HepG2 (cell line): ENCODE measurements around the gene LITAFD. TPM values are rescaled to one million over a fixed set of nuclear protein-coding genes. Genes with fewer than 3 reads are reported as not detected.

Experiments used
- BATF2 ChIP-seq: sonication (generic); formaldehyde crosslinking; IDR thresholded peaks from 2 replicates; pipeline ENCODE4 v1.8.0; 2022; ENCODE audit warnings: mild to moderate bottlenecking, missing genetic modification reagents, moderate library complexity
- BRCA1 ChIP-seq: sonication (generic); formaldehyde crosslinking; IDR thresholded peaks from 2 replicates; pipeline ENCODE4 v1.4.0; 2020; ENCODE audit warnings: missing genetic modification reagents
- FOXK1 ChIP-seq: sonication (generic); formaldehyde crosslinking; IDR thresholded peaks from 2 replicates; pipeline ENCODE4 v1.4.0; 2020; ENCODE audit warnings: low read depth, missing genetic modification reagents, borderline replicate concordance
- HINFP ChIP-seq: sonication (generic); formaldehyde crosslinking; IDR thresholded peaks from 2 replicates; pipeline ENCODE4 v1.4.0; 2020; ENCODE audit warnings: low read depth, mild to moderate bottlenecking, missing genetic modification reagents
- HOMEZ ChIP-seq: IDR thresholded peaks from 2 replicates; pipeline ENCODE4 v1.6.1; 2016; ENCODE audit warnings: low read depth
- IRX3 ChIP-seq: sonication (generic); formaldehyde crosslinking; IDR thresholded peaks from 2 replicates; pipeline ENCODE4 v1.8.1; 2023; ENCODE audit warnings: mild to moderate bottlenecking, low read depth, missing genetic modification reagents, borderline replicate concordance
- JUND ChIP-seq: sonication (generic); formaldehyde crosslinking; IDR thresholded peaks from 2 replicates; pipeline ENCODE4 v1.8.0; 2022; ENCODE audit warnings: mild to moderate bottlenecking, missing genetic modification reagents
- NFKBIZ ChIP-seq: IDR thresholded peaks from 2 replicates; pipeline ENCODE4 v1.6.1; 2018; ENCODE audit warnings: missing genetic modification reagents, missing compliant biosample characterization
- RBM39 ChIP-seq: fragments of 200-400 bp; formaldehyde crosslinking; IDR thresholded peaks from one replicate; pipeline ENCODE4 v1.6.1; 2018; ENCODE audit warnings: antibody characterized with exemption, mild to moderate bottlenecking, low read depth, low read length; ENCODE audit not compliant: poor library complexity, severe bottlenecking
- RNF2 ChIP-seq: fragments of 450-650 bp; conservative IDR thresholded peaks from 2 replicates; pipeline ENCODE4 v1.6.1; 2016; ENCODE audit warnings: low read depth
- TAF1 ChIP-seq: sonication (generic); formaldehyde crosslinking; IDR thresholded peaks from 2 replicates; pipeline ENCODE4 v1.4.0; 2020; ENCODE audit warnings: missing genetic modification reagents
- TAF15 ChIP-seq: fragments of 200-400 bp; formaldehyde crosslinking; IDR thresholded peaks from one replicate; pipeline ENCODE4 v1.6.1; 2018; ENCODE audit warnings: mild to moderate bottlenecking, low read depth, low read length; ENCODE audit not compliant: poor library complexity, severe bottlenecking
- TARDBP ChIP-seq: sonication (generic); formaldehyde crosslinking; IDR thresholded peaks from 2 replicates; pipeline ENCODE4 v1.8.0; 2022; ENCODE audit warnings: mild to moderate bottlenecking, missing genetic modification reagents
- THRA ChIP-seq: sonication (generic); formaldehyde crosslinking; IDR thresholded peaks from 2 replicates; pipeline ENCODE4 v1.4.0; 2020; ENCODE audit warnings: missing genetic modification reagents, borderline replicate concordance
- ZBTB39 ChIP-seq: sonication (generic); formaldehyde crosslinking; IDR thresholded peaks from 2 replicates; pipeline ENCODE4 v1.5.0; 2020; ENCODE audit warnings: missing genetic modification reagents
- ZNF263 ChIP-seq: sonication (generic); formaldehyde crosslinking; IDR thresholded peaks from 2 replicates; pipeline ENCODE4 v1.4.0; 2020; ENCODE audit warnings: missing genetic modification reagents
- ZNF274 ChIP-seq: sonication (generic); formaldehyde crosslinking; IDR thresholded peaks from 2 replicates; pipeline ENCODE4 v1.5.1; 2020; ENCODE audit warnings: mild to moderate bottlenecking, missing genetic modification reagents
- ZNF740 ChIP-seq: sonication (generic); formaldehyde crosslinking; IDR thresholded peaks from 2 replicates; pipeline ENCODE4 v1.4.0; 2020; ENCODE audit warnings: missing genetic modification reagents
- ZNF773 ChIP-seq: sonication (generic); formaldehyde crosslinking; IDR thresholded peaks from 2 replicates; pipeline ENCODE4 v1.4.0; 2020; ENCODE audit warnings: missing genetic modification reagents, borderline replicate concordance
- ZNF816 ChIP-seq: sonication (generic); formaldehyde crosslinking; IDR thresholded peaks from 2 replicates; pipeline ENCODE4 v1.8.0; 2022; ENCODE audit warnings: missing genetic modification reagents, mild to moderate bottlenecking, borderline replicate concordance
- ZSCAN12 ChIP-seq: sonication (generic); formaldehyde crosslinking; IDR thresholded peaks from 2 replicates; pipeline ENCODE4 v1.9.0; 2021; ENCODE audit warnings: mild to moderate bottlenecking, missing genetic modification reagents
- polyA plus RNA-seq, 8 experiments: library from polyadenylated mRNA; depleted of rRNA in 3 of 8; stranded (reverse) in 7 of 8; unstranded in 1 of 8; fragments of >200 nt; fragmentation: Illumina TruSeq in 4 of 8; extraction: Trizol in 4 of 8; gene quantifications; 2 replicates each; pipeline versions ENCODE4 v1.2.1 to v1.2.3, GENCODE V29; 2011 to 2016; ENCODE audit warnings: low read depth in 4 of 8, missing spikeins in 1 of 8, mixed read lengths in 1 of 8; ENCODE audit not compliant: insufficient read depth in 1 of 8
- total RNA-seq, 5 experiments: library from RNA; depleted of rRNA; stranded (reverse); fragments of >200 nt; fragmentation: Illumina TruSeq; extraction: Trizol; gene quantifications; 2 replicates each; pipeline ENCODE4 v1.2.3, GENCODE V29; 2016; ENCODE audit warnings: low read depth in 1 of 5

LITAFD gene
- total and polyA plus RNA-seq, 2 of the 13 experiments (the other 11 are each of a cell fraction or from before 2014, with no cell fraction given) = not detected

- TF ChIP-seq TAF15 (no peak), ZNF773 (CRISPR knock-in tag) (peak; percentile 66; the same call in 1 of the 2 replicates), FOXK1 (no peak), HOMEZ (CRISPR knock-in tag) (peak; percentile 76; the same call in 1 of the 2 replicates), ZBTB39 (CRISPR knock-in tag) (no peak), ZSCAN12 (CRISPR knock-in tag) (peak; percentile 15; the same call in 1 of the 2 replicates), BRCA1 (peak; percentile 37; the same call in 1 of the 2 replicates), TAF1 (peak; percentile 41), THRA (CRISPR knock-in tag) (0 out of 2 replicates have a peak, but pooled peaks have one; percentile 17), ZNF740 (CRISPR knock-in tag) (0 out of 2 replicates have a peak, but pooled peaks have one; percentile 68), ZNF263 (0 out of 2 replicates have a peak, but pooled peaks have one; percentile 13), HINFP (CRISPR knock-in tag) (peak; percentile 81; the same call in 1 of the 2 replicates), RNF2 (no peak), RBM39 (no peak), ZNF816 (CRISPR knock-in tag) (peak; percentile 70), IRX3 (CRISPR knock-in tag) (0 out of 2 replicates have a peak, but pooled peaks have one; percentile 18), ZNF274 (CRISPR knock-in tag) (peak; percentile 39; the same call in 1 of the 2 replicates), JUND (CRISPR knock-in tag) (no peak), TARDBP (CRISPR knock-in tag) (peak; percentile 62; the same call in 1 of the 2 replicates), NFKBIZ (CRISPR knock-in tag) (peak; percentile 81; the same call in 1 of the 2 replicates), BATF2 (CRISPR knock-in tag) (0 out of 2 replicates have a peak, but pooled peaks have one; percentile 41)
Observed at GRCh38 chr16:8869212-8869987, 12.8 kb upstream of the LITAFD start (continued).
